ENCODE data around the gene DDX46. TPM values are rescaled to one million over a fixed set of nuclear protein-coding genes. Genes with fewer than 3 reads are reported as not detected.
"Not testable (repeated sequence)": the region's sequence is repeated elsewhere in the genome, so short reads cannot be mapped to it uniquely, and the experiment has no call there.

The DDX46 gene
- polyA plus RNA-seq (2011; rRNA removed), result 36.6 and 45.4 TPM in 2 replicates
- 26.4 and 43.9 TPM in 2 replicates for polyA minus RNA-seq (2011; rRNA and poly(A)+ RNA removed)

GRCh38 chr5:134758504-134759341, at the start of gene DDX46:
TSS of gene DDX46 (plus strand) at chr5:134758779. CDS start at chr5:134758939, 160 bp downstream.
- no peaks in the 10 kb centered on the region; the same call in 1 of the 2 replicates for H3K9me3 ChIP-seq (ENCODE audit: control insufficient read depth, insufficient read depth, low read length)
- peak; percentile 75 for TF ChIP-seq CTCF (IDR thresholded peaks at IDR 0.05; ENCODE audit: low read depth, low read length)
- peak within 1 kb of the TSS; percentile 97 for H3K4me3 ChIP-seq (ENCODE audit: low read depth, low read length)
- POLR2A ChIA-PET, result interaction anchor here (1.0 to 1.6 kb wide), 4 partner anchors 19 to 146 kb away, joined by 3 to 9 read pairs (median 4); partner anchors contain the start of genes CAMLG and PCBD2
- H3K27me3 ChIP-seq (ENCODE audit: control insufficient read depth, insufficient read depth, low read length), result no peaks in the 10 kb centered on the region
- peak within 1 kb of the TSS; percentile 71 for H3K27ac ChIP-seq (ENCODE audit: low read depth, low read length)
- CTCF ChIA-PET, result interaction anchor here (0.6 to 1.9 kb wide), 13 partner anchors 9 to 146 kb away, joined by 3 to 10 read pairs (median 4); partner anchors contain the start of genes CAMLG and PCBD2
- DNase-seq (ENCODE audit: low read depth, low spot score), result peak; percentile 70

GRCh38 chr5:134714120-134714519, 44.5 kb upstream of the DDX46 start:
- Histone ChIP-seq H3K4me3 (ENCODE audit: low read depth, low read length) (no peak overlapping the region), H3K27me3 (ENCODE audit: control insufficient read depth, insufficient read depth, low read length) (no peaks in the 10 kb centered on the region), H3K27ac (ENCODE audit: low read depth, low read length) (no peak overlapping the region), H3K9me3 (ENCODE audit: control insufficient read depth, insufficient read depth, low read length) (no peaks in the 10 kb centered on the region)
- POLR2A ChIA-PET, result no interaction called here
- TF ChIP-seq CTCF (IDR thresholded peaks at IDR 0.05; ENCODE audit: low read depth, low read length), result no peak
- CTCF ChIA-PET, result interaction anchor here (0.6 kb wide), 1 partner anchor 186 kb away, joined by 6 read pairs; no protein-coding TSS in a partner anchor
- DNase-seq (ENCODE audit: low read depth, low spot score), result no peak

- H3K9me3 ChIP-seq (ENCODE audit: control insufficient read depth, insufficient read depth, low read length), result no peaks in the 10 kb centered on the region
- H3K4me3 ChIP-seq (ENCODE audit: low read depth, low read length), result no peak overlapping the region
- TF ChIP-seq CTCF (IDR thresholded peaks at IDR 0.05; ENCODE audit: low read depth, low read length), result no peak
- H3K27ac ChIP-seq (ENCODE audit: low read depth, low read length), result no peak overlapping the region
- POLR2A ChIA-PET, result no interaction called here
- CTCF ChIA-PET, result no interaction called here
- no peak for DNase-seq (ENCODE audit: low read depth, low spot score)
- no peaks in the 10 kb centered on the region for H3K27me3 ChIP-seq (ENCODE audit: control insufficient read depth, insufficient read depth, low read length)
Observed at GRCh38 chr5:134714541-134714940, 44.0 kb upstream of the DDX46 start.

- H3K27ac ChIP-seq (ENCODE audit: low read depth, low read length); H3K9me3 ChIP-seq (ENCODE audit: control insufficient read depth, insufficient read depth, low read length); H3K4me3 ChIP-seq (ENCODE audit: low read depth, low read length); POLR2A ChIA-PET; CTCF ChIA-PET; H3K27me3 ChIP-seq (ENCODE audit: control insufficient read depth, insufficient read depth, low read length); DNase-seq (ENCODE audit: low read depth, low spot score): not testable (repeated sequence)
Observed at GRCh38 chr5:134715466-134715865, 43.1 kb upstream of the DDX46 start.

GRCh38 chr5:134724872-134725271, 33.7 kb upstream of the DDX46 start:
- CTCF ChIA-PET, result no interaction called here
- TF ChIP-seq CTCF (IDR thresholded peaks at IDR 0.05; ENCODE audit: low read depth, low read length), result no peak
- no peaks in the 10 kb centered on the region for H3K27me3 ChIP-seq (ENCODE audit: control insufficient read depth, insufficient read depth, low read length)
- no peak overlapping the region for H3K4me3 ChIP-seq (ENCODE audit: low read depth, low read length)
- POLR2A ChIA-PET, result no interaction called here
- no peak overlapping the region for H3K27ac ChIP-seq (ENCODE audit: low read depth, low read length)
- no peak for DNase-seq (ENCODE audit: low read depth, low spot score)
- no peaks in the 10 kb centered on the region for H3K9me3 ChIP-seq (ENCODE audit: control insufficient read depth, insufficient read depth, low read length)
